Glutamatergic neuron (in vitro differentiated cells): ENCODE data around the gene GSC2. TPM values are rescaled to one million over a fixed set of nuclear protein-coding genes. Genes with fewer than 3 reads are reported as not detected.

Experiments used
- DNase-seq: peaks from one replicate; pipeline ENCODE4 v3.0.0; 2022
- H3K27ac Mint-ChIP-seq: one replicate; pipeline ENCODE4 v1.8.0; 2020; ENCODE audit warnings: mild to moderate bottlenecking, mixed read lengths, inconsistent platforms; ENCODE audit not compliant: unreplicated experiment
- H3K27me3 Mint-ChIP-seq: one replicate; pipeline ENCODE4 v1.8.0; 2020; ENCODE audit warnings: mild to moderate bottlenecking, moderate library complexity, mixed read lengths, inconsistent platforms; ENCODE audit not compliant: unreplicated experiment
- H3K36me3 Mint-ChIP-seq: one replicate; pipeline ENCODE4 v1.8.0; 2020; ENCODE audit warnings: mild to moderate bottlenecking, mixed read lengths, inconsistent platforms; ENCODE audit not compliant: unreplicated experiment
- H3K4me1 Mint-ChIP-seq: one replicate; pipeline ENCODE4 v1.8.0; 2020; ENCODE audit warnings: mild to moderate bottlenecking, low read depth, mixed read lengths, inconsistent platforms; ENCODE audit not compliant: unreplicated experiment
- H3K4me3 Mint-ChIP-seq: one replicate; pipeline ENCODE4 v1.8.0; 2020; ENCODE audit warnings: mild to moderate bottlenecking, mixed read lengths, inconsistent platforms; ENCODE audit not compliant: unreplicated experiment
- H3K9me3 Mint-ChIP-seq: one replicate; pipeline ENCODE4 v1.8.0; 2020; ENCODE audit warnings: mild to moderate bottlenecking, moderate library complexity, mixed read lengths, inconsistent platforms; ENCODE audit not compliant: unreplicated experiment
- total RNA-seq: library from RNA; stranded (reverse); fragmentation: NEBNext Ultra II Directional; extraction: Animal tissue kit (Norgen Biotek cat#: 25700); gene quantifications from one replicate; pipeline ENCODE4 v1.2.1, GENCODE V29; 2021; ENCODE audit not compliant: unreplicated experiment
- TF ChIP-seq, protein P1 (sequence below): fragments of 200-600 bp; sonication (generic); IDR thresholded peaks from one replicate; pipeline ENCODE4 v1.5.0; 2021; ENCODE audit not compliant: partially characterized antibody, unreplicated experiment

GSC2 gene
- total RNA-seq, 1 donor from 2014 or later: not detected

- H3K9me3 Mint-ChIP-seq: peaks cover 10% of the 10 kb centered on the region
- H3K27ac Mint-ChIP-seq: no peak overlapping the region
- no peak for DNase-seq
- TF ChIP-seq, protein P1, sequence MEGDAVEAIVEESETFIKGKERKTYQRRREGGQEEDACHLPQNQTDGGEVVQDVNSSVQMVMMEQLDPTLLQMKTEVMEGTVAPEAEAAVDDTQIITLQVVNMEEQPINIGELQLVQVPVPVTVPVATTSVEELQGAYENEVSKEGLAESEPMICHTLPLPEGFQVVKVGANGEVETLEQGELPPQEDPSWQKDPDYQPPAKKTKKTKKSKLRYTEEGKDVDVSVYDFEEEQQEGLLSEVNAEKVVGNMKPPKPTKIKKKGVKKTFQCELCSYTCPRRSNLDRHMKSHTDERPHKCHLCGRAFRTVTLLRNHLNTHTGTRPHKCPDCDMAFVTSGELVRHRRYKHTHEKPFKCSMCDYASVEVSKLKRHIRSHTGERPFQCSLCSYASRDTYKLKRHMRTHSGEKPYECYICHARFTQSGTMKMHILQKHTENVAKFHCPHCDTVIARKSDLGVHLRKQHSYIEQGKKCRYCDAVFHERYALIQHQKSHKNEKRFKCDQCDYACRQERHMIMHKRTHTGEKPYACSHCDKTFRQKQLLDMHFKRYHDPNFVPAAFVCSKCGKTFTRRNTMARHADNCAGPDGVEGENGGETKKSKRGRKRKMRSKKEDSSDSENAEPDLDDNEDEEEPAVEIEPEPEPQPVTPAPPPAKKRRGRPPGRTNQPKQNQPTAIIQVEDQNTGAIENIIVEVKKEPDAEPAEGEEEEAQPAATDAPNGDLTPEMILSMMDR: no peak
- H3K4me1 Mint-ChIP-seq: no peaks in the 10 kb centered on the region
- H3K4me3 Mint-ChIP-seq: no peak overlapping the region
- H3K36me3 Mint-ChIP-seq: peaks cover 15% of the 10 kb centered on the region
- peaks cover 11% of the 10 kb centered on the region for H3K27me3 Mint-ChIP-seq
These were observed 17.9 kb downstream of the GSC2 start for GRCh38 chr22:19132153-19132552.

- Mint-ChIP-seq H3K27me3 (peaks cover 11% of the 10 kb centered on the region), H3K4me1 (no peaks in the 10 kb centered on the region), H3K36me3 (peaks cover 14% of the 10 kb centered on the region), H3K27ac (no peak overlapping the region), H3K9me3 (peaks cover 10% of the 10 kb centered on the region), H3K4me3 (no peak overlapping the region)
- DNase-seq: no peak
- TF ChIP-seq, protein P1: no peak
These were observed 18.4 kb downstream of the GSC2 start for GRCh38 chr22:19131685-19132015.

GRCh38 chr22:19130959-19131684 is 19.0 kb downstream of the GSC2 start, which contains the start of gene TSSK2:
Gene TSSK2, plus strand, starts transcription at chr22:19131308. Its CDS starts 92 bp downstream, at chr22:19131400.
- TF ChIP-seq, protein P1: no peak
- peaks cover 10% of the 10 kb centered on the region for H3K36me3 Mint-ChIP-seq
- H3K4me1 Mint-ChIP-seq: no peaks in the 10 kb centered on the region
- H3K27ac Mint-ChIP-seq: no peak within 1 kb of the TSS
- peaks cover 11% of the 10 kb centered on the region for H3K27me3 Mint-ChIP-seq
- no peak within 1 kb of the TSS for H3K4me3 Mint-ChIP-seq
- DNase-seq: no peak
- peaks cover 9% of the 10 kb centered on the region for H3K9me3 Mint-ChIP-seq

- peaks cover 5% of the 10 kb centered on the region for H3K36me3 Mint-ChIP-seq
- DNase-seq: no peak
- no peak overlapping the region for H3K27ac Mint-ChIP-seq
- no peak overlapping the region for H3K4me3 Mint-ChIP-seq
- peaks cover 4% of the 10 kb centered on the region for H3K27me3 Mint-ChIP-seq
- H3K4me1 Mint-ChIP-seq: no peaks in the 10 kb centered on the region
- peaks cover 6% of the 10 kb centered on the region for H3K9me3 Mint-ChIP-seq
- TF ChIP-seq, protein P1: no peak
These were observed 20.2 kb downstream of the GSC2 start for GRCh38 chr22:19129871-19130270.

- Mint-ChIP-seq H3K4me1 (no peaks in the 10 kb centered on the region), H3K27me3 (peaks cover 5% of the 10 kb centered on the region), H3K4me3 (peak overlapping the region; percentile 11), H3K36me3 (peaks cover 5% of the 10 kb centered on the region), H3K27ac (no peak overlapping the region), H3K9me3 (peaks cover 7% of the 10 kb centered on the region)
- DNase-seq: no peak
- TF ChIP-seq, protein P1: no peak
These were observed 21.0 kb downstream of the GSC2 start for GRCh38 chr22:19128946-19129727.
